MG63 (cell line): ENCODE measurements around the gene SPATA24. TPM values are rescaled to one million over a fixed set of nuclear protein-coding genes. Genes with fewer than 3 reads are reported as not detected.
"Not testable (repeated sequence)": the region's sequence is repeated elsewhere in the genome, so short reads cannot be mapped to it uniquely, and the experiment has no call there.

Experiments
- DNase-seq: peaks from one replicate; pipeline ENCODE4 v3.0.0-alpha.2; 2020
- H3K27me3 ChIP-seq: fragments of 250-450 bp; sonication (Bioruptor Pico); 2 replicates; pipeline ENCODE4 v1.5.1; 2020; ENCODE audit warnings: mild to moderate bottlenecking, moderate library complexity
- H3K36me3 ChIP-seq: fragments of 250-450 bp; sonication (Bioruptor Pico); 2 replicates; pipeline ENCODE4 v1.5.1; 2020; ENCODE audit warnings: mild to moderate bottlenecking, moderate library complexity
- H3K4me3 ChIP-seq: fragments of 250-450 bp; sonication (Bioruptor Pico); 2 replicates; pipeline ENCODE4 v1.5.1; 2020; ENCODE audit warnings: mild to moderate bottlenecking, moderate library complexity
- H3K9me3 ChIP-seq: fragments of 250-450 bp; sonication (Bioruptor Pico); 2 replicates; pipeline ENCODE4 v1.5.1; 2020; ENCODE audit warnings: mild to moderate bottlenecking, moderate library complexity
- total RNA-seq: library from RNA; depleted of rRNA; stranded (reverse); fragments of >200 nt; shearing (Covaris generic); gene quantifications from 2 replicates; pipeline ENCODE4 v1.2.3, GENCODE V29; 2014; ENCODE audit warnings: low replicate concordance

SPATA24 gene
- total RNA-seq, 1 experiment from 2014 or later: 9.7 TPM

DNA sequence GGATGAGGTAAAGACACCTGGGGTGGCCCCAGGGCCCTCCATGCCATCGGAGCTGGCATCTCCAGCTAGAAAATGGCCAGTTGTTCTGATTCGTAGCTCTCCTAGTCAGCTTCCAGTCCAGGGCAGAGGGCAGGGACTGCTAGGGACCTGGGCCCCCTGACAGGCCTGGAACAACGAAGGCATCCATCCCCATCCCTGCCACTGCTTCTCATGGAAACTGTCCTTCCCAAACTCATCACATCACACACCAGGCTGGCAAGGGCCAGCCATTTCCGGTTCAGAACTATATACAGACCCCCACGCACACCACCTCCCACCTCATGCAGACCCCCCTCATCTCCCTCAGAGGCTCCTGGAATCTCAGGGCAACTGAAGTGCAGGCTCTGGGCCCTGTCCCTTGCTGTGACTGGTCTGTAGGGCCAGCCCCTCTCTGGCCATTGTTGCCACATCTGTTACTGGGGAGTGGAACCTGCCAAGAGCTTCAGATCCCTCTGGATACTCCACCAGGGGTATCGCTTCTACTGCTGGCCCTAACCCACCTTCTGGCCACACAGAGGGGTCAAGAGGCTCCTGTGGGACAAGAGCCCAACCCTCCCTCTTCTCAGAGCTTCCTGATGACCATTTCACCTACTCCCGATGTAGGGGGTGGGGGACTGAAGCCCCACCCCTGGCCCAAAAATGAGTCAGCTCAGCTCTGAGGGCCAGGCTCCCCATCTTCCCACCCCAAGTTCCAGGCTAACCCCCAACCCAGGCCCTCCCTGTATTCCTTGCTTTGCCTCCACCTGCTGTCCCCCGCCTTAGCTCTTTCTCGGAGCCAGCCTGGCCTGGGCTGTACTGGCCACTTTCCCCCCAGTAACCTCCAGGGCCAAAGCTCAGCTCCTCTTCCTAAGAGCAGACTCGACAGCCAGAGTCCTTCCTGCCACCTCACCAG is 13.0 kb downstream of the SPATA24 start:
- Histone ChIP-seq H3K27me3 (no peaks in the 10 kb centered on the region), H3K4me3 (no peak overlapping the region), H3K9me3 (no peaks in the 10 kb centered on the region), H3K36me3 (no peaks in the 10 kb centered on the region)
- DNase-seq: no peak

DNA sequence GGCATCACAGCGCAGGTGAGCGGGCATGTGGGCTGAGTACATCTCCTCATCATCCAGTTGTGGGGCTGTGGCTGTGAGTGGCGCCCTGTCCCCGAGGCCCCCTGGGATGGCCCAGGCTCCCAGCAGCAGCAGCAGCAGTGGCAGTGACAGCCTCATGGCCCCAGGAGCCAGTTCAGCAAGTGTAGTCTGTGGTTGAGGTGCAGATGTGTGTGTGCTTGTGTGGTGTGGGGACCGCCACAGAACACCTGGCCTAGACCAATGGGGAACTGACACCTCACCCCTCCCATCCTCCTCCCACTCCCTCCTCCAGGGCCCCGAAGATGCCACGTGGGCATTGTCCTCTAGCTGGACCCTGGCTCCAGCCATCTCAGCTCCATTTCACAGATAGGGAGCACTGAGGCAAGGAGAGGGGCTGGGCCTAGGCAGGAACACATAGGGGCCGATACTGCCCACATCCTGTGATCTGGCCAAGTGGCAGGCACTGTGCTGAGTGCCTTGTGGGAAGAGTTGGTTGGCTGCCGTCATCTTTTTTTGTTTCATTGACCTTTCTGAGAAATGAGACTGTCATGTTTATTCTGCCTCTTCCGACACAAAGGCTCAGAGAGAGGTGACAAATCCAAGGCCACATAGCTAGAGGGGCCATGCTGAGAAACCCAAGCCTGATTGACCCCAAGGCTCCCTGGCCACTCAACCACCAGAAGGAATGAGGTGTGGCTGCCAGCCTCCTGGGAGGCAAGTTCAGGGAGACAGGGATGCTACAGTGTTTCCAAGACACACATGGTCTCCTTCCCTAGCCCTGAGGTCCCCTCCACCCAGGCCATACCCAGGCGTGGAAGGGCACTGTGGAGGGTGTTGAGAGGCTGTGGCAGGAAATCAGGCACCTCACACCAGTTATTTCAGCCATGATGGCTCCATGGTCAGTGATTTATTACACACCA is 13.9 kb downstream of the SPATA24 start, which contains the start of gene MZB1:
Gene MZB1, minus strand, starts transcription at position 213 of the 938 bp plus-strand sequence. Its CDS starts 57 bp downstream, at position 156.
- Histone ChIP-seq H3K36me3 (no peaks in the 10 kb centered on the region), H3K27me3 (no peaks in the 10 kb centered on the region), H3K4me3 (no peak within 1 kb of the TSS), H3K9me3 (no peaks in the 10 kb centered on the region)
- DNase-seq: no peak

DNA sequence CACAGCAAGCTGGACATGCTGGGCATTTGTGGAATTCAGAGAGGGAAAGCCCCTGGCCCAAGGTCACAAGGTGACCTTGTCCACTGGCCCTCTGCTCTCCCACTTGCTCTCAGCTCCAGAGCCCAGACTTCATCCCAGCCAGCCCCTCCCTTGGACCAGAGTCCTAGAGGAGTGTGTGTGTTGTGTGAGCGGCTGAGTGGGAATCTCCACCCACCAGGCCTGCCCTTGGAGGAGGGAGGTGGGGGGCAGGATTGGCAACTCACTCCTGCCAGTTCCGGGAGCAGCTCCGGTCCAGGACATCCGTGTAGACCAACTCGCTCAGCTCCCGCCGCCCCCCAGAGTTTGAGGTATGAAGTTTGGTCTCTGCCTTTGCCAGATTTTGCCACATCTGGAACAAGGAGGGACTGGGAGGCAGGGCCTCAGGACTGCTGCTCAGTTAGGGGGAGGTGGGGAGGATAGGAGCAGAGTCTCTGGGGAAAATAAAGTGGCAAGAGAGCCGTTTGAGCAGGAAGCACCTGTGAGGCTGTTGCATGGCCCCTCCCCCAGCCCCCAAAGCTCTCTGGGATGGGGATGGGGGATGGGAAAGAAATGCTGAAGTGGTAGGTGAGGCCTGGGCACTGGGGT is 15.6 kb downstream of the SPATA24 start:
- Histone ChIP-seq H3K36me3 (no peaks in the 10 kb centered on the region), H3K9me3 (no peaks in the 10 kb centered on the region), H3K27me3 (no peaks in the 10 kb centered on the region), H3K4me3 (no peak overlapping the region)
- no peak for DNase-seq

DNA sequence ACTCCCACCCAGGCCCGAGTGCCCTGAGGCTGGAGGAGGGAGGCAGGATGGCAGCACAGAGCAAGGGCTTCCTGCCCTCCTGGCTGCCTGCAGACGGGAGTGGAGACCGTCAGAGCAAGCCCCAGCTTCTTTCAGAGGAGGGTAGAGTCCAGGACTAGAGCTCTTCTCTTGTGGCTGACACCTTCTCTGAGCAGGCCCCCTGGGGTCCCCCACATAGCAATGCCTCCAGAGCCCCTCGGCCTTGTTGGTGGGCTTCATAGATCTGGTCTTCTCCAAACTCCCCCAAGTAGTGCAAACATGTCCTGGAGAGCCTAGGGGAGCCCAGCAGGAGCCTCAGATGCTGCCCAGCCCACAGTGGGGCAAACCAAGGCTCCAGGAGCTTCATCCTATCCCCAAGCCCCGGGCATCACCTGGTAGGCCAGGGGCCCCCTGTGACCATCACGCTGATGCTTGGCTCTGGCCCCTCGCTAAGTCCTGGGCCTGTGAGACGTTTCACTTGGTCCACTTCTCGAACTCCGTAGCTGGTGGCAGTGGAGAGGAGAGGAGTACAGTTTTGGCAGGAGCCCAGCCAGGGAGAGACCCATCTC is 16.2 kb downstream of the SPATA24 start:
- no peaks in the 10 kb centered on the region for H3K27me3 ChIP-seq
- DNase-seq: no peak

DNA sequence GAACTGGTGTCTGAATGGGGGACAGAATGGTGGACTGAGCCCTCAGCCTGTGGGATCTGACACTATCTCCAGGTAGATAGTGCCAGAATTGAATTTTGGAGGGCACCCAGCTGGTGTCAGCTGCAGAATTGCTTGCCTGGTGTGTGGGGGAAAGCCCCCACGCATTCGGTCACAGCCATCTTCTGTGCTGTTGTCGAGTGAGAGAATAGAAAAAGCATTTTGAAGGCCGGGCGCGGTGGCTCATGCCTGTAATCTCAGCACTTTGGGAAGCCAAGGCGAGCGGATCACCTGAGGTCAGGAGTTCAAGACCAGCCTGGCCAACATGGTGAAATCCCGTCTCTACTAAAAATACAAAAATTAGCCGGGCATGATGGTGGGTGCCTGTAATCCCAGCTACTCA is 16.9 kb downstream of the SPATA24 start:
- H3K27me3 ChIP-seq, H3K36me3 ChIP-seq, H3K9me3 ChIP-seq, DNase-seq, H3K4me3 ChIP-seq: not testable (repeated sequence)

More for the DNA sequence above, 16.2 kb downstream of the SPATA24 start:
- no peaks in the 10 kb centered on the region for H3K36me3 ChIP-seq
- no peak overlapping the region for H3K4me3 ChIP-seq
- no peaks in the 10 kb centered on the region for H3K9me3 ChIP-seq

DNA sequence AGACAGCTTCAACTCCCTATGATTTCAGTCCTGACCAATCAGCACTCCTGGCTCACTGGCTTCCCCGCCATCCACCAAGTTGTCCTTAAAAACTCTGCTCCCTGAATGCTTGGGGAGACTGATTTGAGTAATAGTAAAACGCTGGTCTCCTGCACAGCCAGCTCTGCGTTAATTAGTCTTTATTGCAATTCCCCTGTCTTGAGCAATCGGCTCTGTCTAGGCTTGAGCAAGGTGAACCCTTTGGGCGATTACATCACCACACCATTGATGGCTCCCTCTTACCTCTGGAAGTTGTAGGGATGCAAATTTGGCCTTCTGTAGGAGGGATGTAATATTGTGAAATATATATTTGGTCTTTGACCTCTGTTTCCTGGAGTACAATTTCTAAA is 17.8 kb downstream of the SPATA24 start:
- DNase-seq: no peak

DNA sequence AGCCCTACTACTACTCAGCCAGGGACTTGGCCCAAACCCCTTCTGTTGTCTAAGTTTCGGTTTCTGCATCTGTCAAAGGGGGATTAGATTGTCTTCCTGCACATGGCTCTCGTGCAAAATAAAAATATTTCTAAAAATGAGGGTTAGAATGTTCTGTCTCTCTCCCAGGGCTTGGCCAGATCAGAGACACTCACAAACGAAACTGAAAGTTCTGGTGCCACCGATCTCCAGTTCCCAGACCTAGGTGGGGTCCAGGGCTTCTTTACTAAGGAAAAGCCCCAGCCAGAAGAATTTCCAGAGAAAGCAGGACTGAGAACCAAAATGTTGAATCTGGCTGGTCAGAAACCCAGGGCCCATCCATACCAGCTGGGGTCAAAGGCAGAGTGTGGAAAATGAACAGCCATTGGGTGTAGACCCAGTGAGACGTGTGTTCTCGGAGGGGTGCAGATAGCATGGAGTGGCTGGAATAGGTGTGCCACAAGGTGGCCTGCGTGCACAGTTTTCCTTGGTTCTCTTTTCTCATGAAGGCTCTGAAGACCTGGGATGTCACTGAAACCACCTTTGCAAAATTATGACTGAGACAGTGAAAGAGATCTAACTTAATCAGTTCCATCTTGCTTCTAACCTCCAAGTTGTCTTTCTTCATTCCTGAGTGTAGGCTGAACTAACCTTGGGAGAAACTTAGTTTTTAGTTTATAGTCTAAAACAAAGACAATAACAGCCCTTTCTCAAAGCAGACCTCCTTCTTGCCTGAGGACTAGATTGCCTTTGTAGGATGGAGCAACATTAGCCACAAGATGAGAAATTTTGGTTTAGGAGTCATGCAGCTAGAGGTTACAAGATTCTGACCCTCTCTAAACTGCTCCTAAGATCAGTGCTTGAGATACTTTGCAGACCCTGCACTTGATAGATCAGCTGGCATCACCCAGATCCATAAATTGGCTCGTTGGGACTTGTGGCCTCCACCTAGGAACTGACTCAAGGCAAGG is 18.5 kb downstream of the SPATA24 start:
- Histone ChIP-seq H3K4me3 (no peak overlapping the region), H3K36me3 (no peaks in the 10 kb centered on the region), H3K9me3 (no peaks in the 10 kb centered on the region), H3K27me3 (no peaks in the 10 kb centered on the region)
- DNase-seq: no peak

More for the DNA sequence above, 17.8 kb downstream of the SPATA24 start:
- Histone ChIP-seq H3K9me3 (no peaks in the 10 kb centered on the region), H3K36me3 (no peaks in the 10 kb centered on the region), H3K4me3 (no peak overlapping the region), H3K27me3 (no peaks in the 10 kb centered on the region)

DNA sequence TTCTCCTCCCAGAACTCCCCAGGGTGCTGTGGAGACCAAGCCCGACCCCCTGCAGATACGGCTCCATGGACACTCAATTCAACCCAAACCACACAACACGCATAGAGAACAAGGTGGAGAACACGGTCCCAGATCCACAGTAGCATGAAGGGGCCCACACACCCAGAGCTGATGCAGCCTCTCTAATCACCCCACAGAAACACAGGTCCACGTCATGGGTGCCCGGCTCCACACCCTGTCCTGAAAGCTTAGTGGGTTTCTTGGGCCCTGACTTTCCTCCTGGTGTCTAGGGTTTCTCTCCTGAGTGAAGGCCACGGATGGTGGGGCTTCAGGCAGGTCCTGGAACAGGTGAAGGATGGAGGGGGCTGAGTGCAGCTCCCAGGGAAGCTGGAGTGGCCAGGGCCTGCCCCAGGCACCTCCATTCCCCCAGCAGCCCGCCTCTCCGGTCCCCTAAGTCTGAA is 19.3 kb downstream of the SPATA24 start:
- Histone ChIP-seq H3K4me3 (no peak overlapping the region), H3K9me3 (no peaks in the 10 kb centered on the region), H3K27me3 (no peaks in the 10 kb centered on the region), H3K36me3 (no peaks in the 10 kb centered on the region)
- DNase-seq: no peak

DNA sequence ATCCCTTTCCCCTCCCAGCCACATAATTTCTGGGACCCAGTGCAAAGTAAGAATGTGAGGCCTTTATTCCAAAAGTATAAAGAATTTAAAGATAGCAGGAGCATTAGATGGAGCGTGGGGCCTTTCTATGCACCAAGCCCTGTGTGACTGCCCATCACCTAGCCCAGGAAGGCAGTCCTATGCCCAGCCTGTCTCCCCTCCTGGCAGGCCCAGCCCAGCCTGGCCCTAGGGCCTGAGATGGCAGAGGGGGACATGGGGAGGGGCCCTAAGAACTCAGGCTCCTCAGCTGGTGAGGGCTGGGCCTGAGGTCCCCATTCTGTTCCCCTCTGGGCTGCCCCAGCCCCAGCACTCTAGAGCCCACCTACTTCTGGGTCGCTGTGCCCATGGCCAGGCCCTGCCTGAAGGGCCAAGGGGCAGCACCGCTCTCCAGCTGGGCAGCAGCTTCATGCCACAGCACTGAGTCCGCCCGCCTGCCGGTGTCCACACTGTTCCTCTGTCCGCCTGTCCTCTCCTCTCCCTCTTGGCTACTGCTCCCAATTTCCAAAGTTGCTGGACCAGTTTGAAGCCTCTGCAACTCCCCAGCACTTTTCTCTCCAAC is 19.8 kb downstream of the SPATA24 start:
- Histone ChIP-seq H3K27me3 (no peaks in the 10 kb centered on the region), H3K4me3 (no peak overlapping the region), H3K36me3 (no peaks in the 10 kb centered on the region), H3K9me3 (no peaks in the 10 kb centered on the region)
- DNase-seq: no peak

DNA sequence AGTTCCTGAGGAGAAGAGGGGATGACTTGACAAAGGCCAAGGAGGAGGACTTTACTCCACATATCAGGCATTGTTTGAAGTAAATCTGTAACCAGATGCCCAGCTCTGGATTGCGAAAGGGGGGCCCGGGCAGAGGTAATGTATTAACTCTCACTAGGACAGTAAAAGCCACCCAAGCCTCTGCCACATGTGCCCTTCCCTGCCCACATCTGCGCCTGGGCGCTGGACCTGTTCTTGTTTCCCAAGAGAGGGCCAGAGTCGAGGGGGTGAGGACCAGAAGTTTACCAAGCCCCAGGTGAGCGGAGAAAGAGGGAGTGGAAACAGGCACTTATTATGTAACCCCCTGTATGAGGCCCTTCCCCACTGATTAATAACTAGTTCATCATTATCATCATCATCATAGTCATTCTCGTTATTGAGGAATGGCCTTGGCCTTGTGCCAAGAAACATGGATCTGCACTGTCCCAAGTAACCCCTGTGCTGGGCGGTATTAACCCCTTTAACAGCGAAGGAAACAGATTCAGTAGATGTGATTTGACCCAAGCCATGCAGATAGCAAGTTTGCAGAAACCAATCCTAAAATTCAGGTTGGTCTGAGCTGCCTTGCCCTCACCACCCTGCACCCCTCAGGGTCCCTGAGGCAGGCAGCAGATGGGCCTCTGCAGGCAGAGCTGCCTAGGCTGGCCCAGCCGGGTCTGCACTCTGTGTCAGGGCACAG is 20.5 kb downstream of the SPATA24 start, which contains the start of gene SLC23A1:
Gene SLC23A1, minus strand, starts transcription at position 23 of the 718 bp plus-strand sequence. CDS start 44 bp downstream, outside the sequence.
- H3K27me3 ChIP-seq: no peaks in the 10 kb centered on the region
- no peak for DNase-seq
- H3K4me3 ChIP-seq: no peak within 1 kb of the TSS
- H3K9me3 ChIP-seq: no peaks in the 10 kb centered on the region
- H3K36me3 ChIP-seq: no peaks in the 10 kb centered on the region

DNA sequence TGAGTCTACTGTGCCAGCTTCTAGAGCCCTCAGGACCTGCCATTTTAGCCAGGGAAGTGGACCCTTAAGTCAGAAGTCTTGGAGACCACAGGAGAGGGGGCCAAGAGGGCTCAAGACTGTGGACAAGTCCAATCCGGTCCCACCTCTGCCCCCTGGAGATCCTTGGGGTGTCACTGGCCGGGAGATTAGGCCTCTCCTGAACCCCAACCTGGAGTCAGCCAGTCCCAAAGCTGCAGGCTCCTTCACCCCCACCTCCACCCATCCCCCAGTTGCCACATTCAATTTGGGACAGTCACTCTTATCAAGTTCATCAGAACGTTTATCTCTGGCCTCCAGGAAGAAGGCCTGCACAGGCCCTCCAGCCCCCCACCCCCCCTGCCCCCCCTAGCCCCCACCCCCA is 21.1 kb downstream of the SPATA24 start:
- no peak for DNase-seq
- Histone ChIP-seq H3K36me3 (peaks cover 3% of the 10 kb centered on the region), H3K27me3 (no peaks in the 10 kb centered on the region), H3K4me3 (no peak overlapping the region), H3K9me3 (no peaks in the 10 kb centered on the region)

DNA sequence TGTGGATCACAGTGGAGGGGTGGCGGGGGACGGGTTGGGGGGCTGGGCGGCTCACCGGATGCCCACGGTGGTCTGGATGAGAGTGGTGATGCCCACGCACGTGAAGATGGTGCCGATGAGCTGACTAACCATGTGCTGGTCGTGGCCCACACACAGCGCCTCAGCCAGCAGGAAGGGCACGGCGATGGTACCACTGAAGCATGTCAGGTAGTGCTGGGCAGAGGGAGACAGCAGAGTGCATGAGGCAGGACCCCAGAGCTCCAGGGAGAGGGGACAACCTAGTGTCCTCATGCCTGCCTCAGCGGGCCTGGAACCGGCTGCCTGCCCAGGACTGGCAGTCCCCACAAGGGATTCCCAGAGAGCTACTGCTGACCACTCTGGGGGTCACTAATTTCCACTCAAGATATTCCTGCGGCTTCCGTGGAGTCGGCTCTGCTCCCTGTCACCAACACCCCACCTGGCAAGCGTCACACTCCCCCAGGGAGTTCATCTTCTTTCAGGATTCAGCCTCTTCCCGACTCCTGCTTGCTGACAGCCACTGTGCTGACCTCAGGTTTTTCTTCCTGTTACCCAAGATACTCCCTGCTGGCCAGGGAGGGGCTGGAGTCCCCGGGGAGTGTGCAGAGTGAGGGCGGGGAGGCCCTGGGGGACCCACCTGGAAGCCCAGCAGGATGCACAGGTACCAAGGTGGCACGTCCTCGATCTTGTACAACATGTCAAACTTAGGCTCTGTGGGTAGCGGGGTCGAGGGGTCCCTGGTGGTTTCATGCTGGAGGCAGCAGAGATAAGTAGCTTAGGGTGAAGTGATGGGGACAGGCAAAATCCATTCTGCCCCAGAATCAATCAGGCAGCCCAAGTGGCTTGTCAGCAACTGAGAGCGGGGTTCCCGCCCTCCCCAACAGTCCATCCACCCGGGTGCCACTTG is 21.8 kb downstream of the SPATA24 start:
- no peak for DNase-seq
- peaks cover 10% of the 10 kb centered on the region for H3K36me3 ChIP-seq
- H3K9me3 ChIP-seq: no peaks in the 10 kb centered on the region
- H3K4me3 ChIP-seq: no peak overlapping the region
- H3K27me3 ChIP-seq: no peaks in the 10 kb centered on the region

DNA sequence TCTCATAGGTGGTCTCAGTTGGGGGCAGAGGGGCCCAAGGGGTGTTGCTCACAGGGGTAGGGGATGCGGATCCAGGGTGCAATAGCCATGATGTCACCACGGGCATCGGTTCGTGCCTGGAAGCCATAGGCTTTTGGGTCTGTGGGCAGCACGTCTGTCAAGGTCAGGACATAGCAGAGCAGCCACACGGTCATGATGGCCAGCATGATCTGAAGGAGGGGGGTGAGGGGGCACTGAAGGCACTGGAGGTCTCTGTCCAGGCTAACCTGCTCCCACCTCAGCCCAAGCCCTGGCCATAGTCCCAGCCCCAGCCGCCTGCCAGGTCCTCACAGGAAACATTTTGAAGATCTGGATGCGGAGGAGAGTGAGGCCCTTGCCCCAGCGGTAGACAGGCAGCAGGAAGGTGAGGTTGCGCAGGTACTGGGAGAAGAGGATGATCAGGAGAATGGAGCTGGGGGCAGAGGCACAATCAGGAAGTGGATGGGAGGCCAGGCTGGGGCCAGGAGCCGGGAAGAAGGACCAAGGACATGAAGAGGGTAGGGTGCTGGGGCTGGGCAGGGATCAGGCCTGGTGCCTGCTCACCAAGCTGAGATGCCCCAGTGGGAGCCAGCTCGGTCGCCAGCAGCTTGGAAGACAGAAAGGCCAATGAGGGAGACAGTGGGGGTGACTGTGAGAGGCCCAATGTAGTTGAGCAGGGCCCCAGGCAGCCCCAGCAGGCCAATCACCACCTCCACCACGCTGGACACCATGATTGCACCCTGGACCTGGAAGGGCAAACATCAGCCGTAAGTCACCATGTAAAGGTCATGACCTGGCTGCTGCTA is 24.1 kb downstream of the SPATA24 start:
- no peak overlapping the region for H3K4me3 ChIP-seq
- H3K36me3 ChIP-seq: peaks cover 18% of the 10 kb centered on the region
- DNase-seq: no peak
- H3K27me3 ChIP-seq: no peaks in the 10 kb centered on the region
- no peaks in the 10 kb centered on the region for H3K9me3 ChIP-seq
